Bone marrow (tissue), 2 donors: Measurements from ENCODE around the gene MAML2.

Experiments used
- DNase-seq, 2 donors: peaks; one replicate each; lab custom pipeline; 2025; lab: John Stamatoyannopoulos, UW

MAML2 gene

GRCh38 chr11:96318399-96318798 lies 24.6 kb downstream of the MAML2 start:
- DNase-seq: no peak

GRCh38 chr11:96317985-96318384 lies 25.0 kb downstream of the MAML2 start:
- DNase-seq: no peak

GRCh38 chr11:96317571-96317970 lies 25.4 kb downstream of the MAML2 start:
- no peak for DNase-seq

GRCh38 chr11:96316869-96317268 lies 26.1 kb downstream of the MAML2 start:
- no peak for DNase-seq

- DNase-seq: no peak
Measured at GRCh38 chr11:96315476-96315875, 27.5 kb downstream of the MAML2 start.

GRCh38 chr11:96314326-96315020 lies 28.5 kb downstream of the MAML2 start:
- DNase-seq: no peak

GRCh38 chr11:96313163-96313562 lies 29.8 kb downstream of the MAML2 start:
- DNase-seq: no peak

- DNase-seq: no peak
Measured at GRCh38 chr11:96311120-96311568, 31.9 kb downstream of the MAML2 start.

- no peak for DNase-seq
Measured at GRCh38 chr11:96310236-96310635, 32.8 kb downstream of the MAML2 start.

GRCh38 chr11:96309643-96310017 lies 33.4 kb downstream of the MAML2 start:
- no peak for DNase-seq

GRCh38 chr11:96309016-96309642 lies 33.9 kb downstream of the MAML2 start:
- DNase-seq: no peak

- no peak for DNase-seq
Measured at GRCh38 chr11:96307776-96308140, 35.2 kb downstream of the MAML2 start.

- peak in 1 of 2 donors; percentile 53 for DNase-seq
Measured at GRCh38 chr11:96306933-96307775, 35.8 kb downstream of the MAML2 start.

- no peak for DNase-seq
Measured at GRCh38 chr11:96306600-96306932, 36.4 kb downstream of the MAML2 start.

GRCh38 chr11:96306071-96306470 lies 36.9 kb downstream of the MAML2 start:
- no peak for DNase-seq

GRCh38 chr11:96303980-96304379 lies 39.0 kb downstream of the MAML2 start:
- no peak for DNase-seq

GRCh38 chr11:96303064-96303463 lies 39.9 kb downstream of the MAML2 start:
- peak in 1 of 2 donors; percentile 81 for DNase-seq

- no peak for DNase-seq
Measured at GRCh38 chr11:96301818-96302217, 41.2 kb downstream of the MAML2 start.

- no peak for DNase-seq
Measured at GRCh38 chr11:96299155-96299888, 43.7 kb downstream of the MAML2 start.

- DNase-seq: no peak
Measured at GRCh38 chr11:96295369-96295768, 47.6 kb downstream of the MAML2 start.

GRCh38 chr11:96294289-96294688 lies 48.7 kb downstream of the MAML2 start:
- DNase-seq: peak in 1 of 2 donors; percentile 5

- peak in 1 of 2 donors; percentile 7 for DNase-seq
Measured at GRCh38 chr11:96293598-96294021, 49.4 kb downstream of the MAML2 start.
